Right ventricle myocardium superior (tissue), 1 donor: ENCODE measurements around the gene LRRFIP2. TPM values are rescaled to one million over a fixed set of nuclear protein-coding genes. Genes with fewer than 3 reads are reported as not detected.
A peak's percentile ranks its signal among the peaks of the same experiment; 100 is the strongest.

Experiments
- ATAC-seq: fragments of 200-7000 bp; cut with Tn5 transposase; one replicate; pipeline ENCODE4 v1.9.1; 2020; ENCODE audit warnings: mild to moderate bottlenecking; ENCODE audit not compliant: poor library complexity
- DNase-seq: peaks from one replicate; pipeline ENCODE4 v3.0.0-alpha.2; 2020
- intact Hi-C: fragments of 100-400 bp; cut with DNase I; formaldehyde crosslinking; loops from one replicate; pipeline ENCODE4 v1.11.2; 2022
- total RNA-seq: library from RNA; stranded (reverse); fragmentation: NEBNext Ultra II Directional; extraction: Animal tissue kit (Norgen Biotek cat#: 25700); gene quantifications from one replicate; pipeline ENCODE4 v1.2.1, GENCODE V29; 2021
- donor health status: DM: no; HTN: yes; CAD: no; lungs with severe emphysema.

LRRFIP2 gene
- total RNA-seq, 1 donor from 2014 or later, result 150 TPM

- intact Hi-C loops, result no loop called here
- ATAC-seq (peak; percentile 83), DNase-seq (peak; percentile 57)
Observed at GRCh38 chr3:37015642-37016041, 158.7 kb downstream of the LRRFIP2 start.

GRCh38 chr3:37014620-37015019 is 159.8 kb downstream of the LRRFIP2 start:
- peak; percentile 84 for DNase-seq
- intact Hi-C loops, result no loop called here
- peak; percentile 84 for ATAC-seq

Other genes starting within 250 kb of the LRRFIP2 start
- 3.4 TPM for gene TRANK1, start 229.5 kb downstream of the LRRFIP2 start, total RNA-seq
- gene EPM2AIP1, start 181.5 kb downstream of the LRRFIP2 start, total RNA-seq, result 17.9 TPM
- gene MLH1, start 181.1 kb downstream of the LRRFIP2 start, total RNA-seq, result 42.7 TPM
- gene GOLGA4, start 68.7 kb upstream of the LRRFIP2 start, total RNA-seq, result 170 TPM